CMK (cell line): Measurements from ENCODE around the gene RTP2.

ENCODE experiments used
- DNase-seq: peaks from one replicate; pipeline ENCODE4 v3.0.0-alpha.2; 2010; ENCODE audit warnings: low read depth

Gene RTP2

DNA sequence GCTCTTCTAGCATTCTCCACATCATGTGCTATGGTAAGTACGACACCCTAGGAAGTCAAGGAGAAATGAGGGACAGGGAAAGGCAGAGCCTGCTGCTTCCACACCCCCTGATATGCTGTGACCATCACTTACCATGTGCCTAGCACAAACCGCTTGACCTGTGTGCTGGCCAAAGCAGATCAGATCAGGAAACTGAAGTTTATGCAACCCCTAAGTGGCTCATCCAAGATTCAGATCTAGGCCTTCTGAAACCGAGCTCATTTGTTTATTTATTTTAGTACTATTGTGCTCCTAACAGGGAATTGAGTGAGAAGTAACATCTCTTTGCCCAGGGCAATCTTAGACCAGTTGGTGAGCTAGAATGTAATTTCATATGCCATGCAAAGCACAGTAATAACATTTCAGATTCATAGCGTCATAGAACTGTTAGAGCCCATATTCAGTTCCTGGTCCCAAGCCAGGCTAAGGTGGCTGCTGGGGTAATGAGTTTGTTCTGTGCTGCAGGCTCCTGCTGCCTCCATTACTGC is at the start of gene RTP2:
Gene RTP2 (minus strand): TSS at position 51 of the 527 bp plus-strand sequence. CDS start 429 bp downstream, outside the sequence.
- DNase-seq, result no peak

DNA sequence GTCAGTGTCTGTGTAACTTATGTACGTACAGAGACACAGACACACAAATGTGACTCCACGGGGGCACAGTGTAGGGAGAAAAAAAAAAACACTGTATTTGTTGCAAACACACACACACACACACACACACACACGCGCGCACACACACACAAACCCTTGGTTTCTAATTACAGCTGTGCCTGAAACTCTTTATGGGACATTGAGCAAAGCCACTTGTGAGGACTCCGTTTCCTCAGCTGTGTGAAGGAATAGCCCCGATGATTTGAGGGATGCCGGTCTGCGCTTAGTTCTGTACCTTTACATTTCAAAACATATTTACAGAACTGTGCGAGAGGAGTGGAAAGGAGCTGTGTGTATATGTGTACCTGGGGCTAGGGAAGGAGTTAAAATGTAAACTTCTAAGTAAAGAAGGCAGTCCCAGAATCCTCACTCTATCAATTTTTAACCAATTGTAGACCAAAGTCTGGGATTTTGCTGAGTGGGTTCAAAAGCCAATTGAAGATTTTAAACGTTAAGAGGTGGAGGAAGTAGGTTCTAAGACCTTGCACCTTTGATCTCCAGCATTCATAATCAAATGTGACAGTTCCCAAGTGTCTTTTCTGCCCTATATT is 48.3 kb upstream of the RTP2 start:
- no peak for DNase-seq

DNA sequence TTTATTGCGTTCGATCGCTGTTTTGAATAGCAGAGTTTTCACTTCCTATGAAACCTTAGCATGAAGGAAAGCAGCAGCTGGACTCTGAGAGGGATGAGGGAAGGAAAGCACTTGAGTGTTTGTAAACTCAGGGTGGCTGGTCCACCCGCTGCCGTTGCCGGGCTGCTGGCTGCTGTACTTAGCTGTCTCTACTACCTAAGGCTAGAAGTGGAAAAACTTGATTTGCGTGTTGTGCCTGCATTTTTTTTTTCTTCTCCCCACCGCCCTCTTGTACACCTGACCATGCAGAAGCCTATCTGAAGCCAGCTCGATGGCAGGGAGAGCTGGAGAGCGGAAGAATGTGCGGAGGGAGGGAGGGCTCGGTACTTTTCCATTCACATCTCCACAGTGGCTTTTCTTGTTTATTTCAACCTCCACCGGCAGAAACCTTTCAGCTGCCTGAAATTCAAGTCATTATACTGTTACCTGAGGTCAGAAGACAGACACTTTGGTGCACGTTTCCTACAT is 47.7 kb upstream of the RTP2 start:
- DNase-seq, result no peak

DNA sequence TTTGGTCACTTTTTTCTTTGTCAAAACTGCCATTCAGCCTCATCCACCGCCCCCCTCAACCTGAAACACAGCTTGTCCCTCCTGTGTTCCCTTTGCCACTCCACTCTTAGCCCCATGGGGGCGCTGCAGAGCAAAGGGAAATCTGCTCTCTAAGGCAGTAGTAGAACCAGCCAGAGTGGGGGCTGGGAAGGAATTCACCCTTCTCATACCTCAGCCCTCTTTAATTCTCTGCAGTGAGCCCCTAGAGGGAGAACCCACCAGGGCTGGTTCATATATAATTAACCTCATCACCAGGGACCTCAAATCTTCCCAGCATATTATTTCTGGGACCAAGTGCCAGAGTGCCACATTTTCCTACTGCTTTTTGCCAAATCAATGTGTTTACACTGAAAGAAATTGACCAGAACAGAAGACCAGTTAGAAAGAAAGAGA is 45.7 kb upstream of the RTP2 start:
- peak; percentile 49 for DNase-seq

GRCh38 chr3:187747506-187747905 is 45.1 kb upstream of the RTP2 start:
- no peak for DNase-seq

- no peak for DNase-seq
Observed at GRCh38 chr3:187746442-187747281, 44.3 kb upstream of the RTP2 start.

- DNase-seq, result no peak
Observed at GRCh38 chr3:187746059-187746441, 43.7 kb upstream of the RTP2 start.

- DNase-seq, result peak; percentile 91
Observed at GRCh38 chr3:187745201-187746058, 43.1 kb upstream of the RTP2 start, which contains the start of gene BCL6. Gene BCL6, minus strand, starts transcription at chr3:187745468. Its CDS starts 11,775 bp downstream, at chr3:187733693.

DNA sequence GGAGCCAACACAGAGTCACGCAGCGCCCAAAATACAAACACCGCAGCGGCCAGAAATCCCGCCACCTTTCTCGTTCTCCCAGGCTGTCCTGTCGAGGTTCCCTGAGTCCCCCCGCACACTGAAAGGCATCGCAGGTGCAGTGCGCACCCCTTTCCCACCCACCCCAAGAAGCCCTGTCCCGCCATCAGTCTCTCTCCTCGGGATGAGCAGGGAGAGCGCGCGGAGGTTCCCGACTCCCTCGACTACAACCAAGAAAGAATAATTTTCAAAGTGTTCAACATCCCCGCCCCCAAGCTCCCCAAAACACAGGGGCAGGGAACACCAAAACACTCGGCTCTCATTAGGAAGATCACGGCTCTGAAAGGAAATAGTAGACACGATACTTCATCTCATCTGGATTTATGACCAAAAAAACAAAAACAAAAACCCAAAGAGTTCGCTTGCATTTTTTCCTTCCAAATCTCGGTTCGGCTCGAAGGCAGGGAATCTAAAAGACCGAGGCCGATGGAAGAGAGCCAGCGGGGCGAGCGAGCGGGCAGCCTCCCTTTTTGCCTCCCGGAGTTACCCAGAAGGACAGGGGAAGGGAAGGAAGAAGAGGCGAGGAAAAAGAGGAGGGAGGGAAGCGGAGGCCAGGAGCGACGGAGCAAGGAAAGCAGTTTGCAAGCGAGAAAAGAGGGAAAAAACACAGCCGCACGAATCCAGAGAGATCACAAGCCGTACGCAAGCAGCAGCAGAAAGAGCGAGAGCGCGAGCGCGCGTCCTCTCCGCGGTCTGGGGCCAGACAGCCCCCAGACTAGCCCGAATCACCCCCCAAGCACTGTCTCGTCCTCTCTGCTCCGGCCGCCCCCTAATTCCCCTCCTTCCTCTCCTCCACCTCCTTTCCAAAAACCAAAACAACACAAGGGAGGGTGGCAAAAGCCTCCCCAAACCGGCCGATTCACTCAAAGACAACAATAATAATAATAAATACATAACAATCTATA is 42.1 kb upstream of the RTP2 start:
- DNase-seq, result no peak

- DNase-seq, result no peak
Observed at GRCh38 chr3:187743195-187744141, 41.1 kb upstream of the RTP2 start.

DNA sequence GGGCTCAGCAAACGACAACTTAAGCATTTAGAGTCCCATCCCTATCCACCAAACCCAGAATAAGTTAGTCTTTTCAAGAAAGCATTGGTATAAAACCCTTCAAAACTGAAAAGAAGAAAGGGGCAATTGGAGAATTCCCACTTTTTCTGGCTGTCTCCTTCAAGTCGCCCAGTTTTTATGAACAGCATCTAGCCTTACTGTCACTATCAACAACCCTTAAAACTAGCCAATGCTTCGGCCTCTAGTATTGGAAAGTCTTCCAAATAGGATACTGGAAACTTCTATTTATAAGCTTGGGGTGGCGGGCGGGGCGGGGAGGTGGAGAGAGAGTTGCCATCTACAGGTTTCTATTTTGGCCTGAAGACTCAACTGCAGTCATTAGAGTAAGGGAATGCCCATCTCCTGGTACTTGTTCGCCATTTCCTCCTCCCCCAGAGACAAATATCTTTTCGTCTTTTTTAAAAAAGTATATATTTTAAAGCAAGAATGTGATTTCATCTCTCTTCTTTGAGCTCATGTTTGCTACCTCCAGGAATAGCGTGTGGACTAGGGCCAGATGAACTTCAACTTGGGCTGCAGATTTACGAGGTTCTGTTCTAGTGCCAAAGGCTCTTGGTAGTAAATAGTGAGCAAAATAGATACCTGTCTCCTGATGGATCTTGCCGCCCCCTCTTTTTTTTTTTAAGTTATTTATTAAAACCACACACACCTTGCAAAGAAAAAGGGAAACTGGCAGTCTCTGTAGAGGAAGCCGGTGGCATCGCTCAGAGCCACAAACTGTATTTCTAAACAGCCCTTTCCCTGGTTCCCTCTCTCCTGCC is 40.2 kb upstream of the RTP2 start:
- no peak for DNase-seq

DNA sequence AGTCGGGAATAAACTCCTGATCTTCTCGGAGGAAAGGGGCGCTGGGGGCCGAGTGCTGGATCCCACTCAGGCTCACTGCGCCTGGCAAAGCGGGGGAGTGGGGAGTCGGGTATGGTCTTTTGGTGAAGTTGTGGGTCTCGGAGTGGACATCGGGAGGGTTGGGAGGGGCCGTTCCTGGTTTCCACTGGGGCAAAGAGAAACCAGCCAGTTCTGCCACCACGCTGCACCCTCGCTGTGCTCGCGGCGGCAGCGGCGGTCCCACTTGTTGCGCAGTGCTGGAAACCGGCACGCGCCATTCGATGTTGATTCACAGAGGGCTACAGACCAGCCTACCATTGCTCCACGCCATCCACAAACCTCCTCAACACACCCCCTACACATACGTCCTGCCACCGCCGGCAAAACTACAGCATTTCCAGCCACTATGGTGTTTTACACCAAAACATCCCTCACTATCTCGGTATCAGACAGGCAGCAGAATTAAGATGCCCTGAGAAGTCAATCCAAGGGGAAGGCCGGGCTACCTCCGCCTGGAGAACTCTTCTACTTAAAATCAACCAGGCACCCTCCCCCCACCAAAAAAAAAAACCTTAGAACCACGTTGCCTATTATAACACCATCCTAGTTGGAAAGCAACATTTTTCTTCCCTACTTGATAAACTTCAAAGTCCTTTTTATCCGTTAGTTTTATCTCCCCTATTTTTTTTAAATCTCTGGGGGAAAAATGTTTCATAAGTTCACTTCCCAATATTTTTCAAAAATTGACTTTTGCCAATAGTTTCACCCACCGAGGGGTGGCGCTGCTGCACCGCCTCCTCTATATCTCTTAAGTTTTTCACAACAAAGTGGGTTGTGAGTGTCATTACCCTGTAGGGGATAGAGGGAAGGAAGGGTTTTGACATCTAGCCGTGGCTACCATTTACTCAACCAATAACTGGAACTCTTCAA is 39.3 kb upstream of the RTP2 start:
- DNase-seq, result no peak

DNA sequence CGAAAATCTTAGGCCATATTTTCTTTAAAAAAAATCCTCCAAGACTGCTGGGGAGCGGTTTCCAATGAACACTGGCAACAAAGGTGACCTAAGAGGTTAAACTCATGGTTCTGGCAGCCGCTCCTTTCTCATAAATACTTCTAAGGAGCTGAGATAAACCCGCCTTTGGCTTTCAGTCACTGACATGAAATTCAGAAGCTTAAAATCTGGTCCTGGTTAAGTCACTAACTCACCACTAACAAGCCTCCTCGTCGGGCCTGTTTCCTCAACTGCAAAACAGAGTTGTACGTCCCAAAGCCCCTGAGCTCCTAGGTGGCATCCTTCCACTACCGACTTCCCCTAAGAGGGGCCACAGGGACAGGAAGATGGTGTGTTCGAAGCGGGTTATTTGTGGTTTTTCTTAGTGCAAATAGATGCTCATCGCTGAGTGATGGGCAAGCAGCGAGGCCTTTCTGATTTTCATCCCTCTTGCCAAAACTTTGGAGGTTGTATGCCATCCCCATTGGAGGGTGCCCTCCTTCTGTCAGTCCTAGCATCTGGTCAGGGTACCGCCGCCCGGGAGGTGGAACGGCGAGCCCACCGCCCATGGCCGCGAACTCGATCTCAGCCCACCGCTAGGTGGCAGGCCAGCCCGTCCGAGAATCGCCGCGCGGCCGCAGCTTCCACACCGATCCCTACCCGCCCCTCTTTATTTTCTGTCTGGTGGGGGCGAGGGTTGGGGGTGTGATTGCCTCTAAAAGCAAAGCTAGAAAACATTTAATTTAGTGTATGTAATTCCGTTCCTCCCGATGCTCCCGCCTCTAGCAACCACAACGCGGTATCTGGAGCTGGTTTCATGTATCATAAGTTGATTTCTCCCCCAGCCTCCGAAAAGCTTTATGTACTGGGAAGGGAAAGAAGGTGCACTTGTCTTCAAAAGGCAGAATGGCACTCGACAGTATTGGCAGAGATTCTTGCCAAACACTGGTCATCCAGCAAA is 38.4 kb upstream of the RTP2 start:
- DNase-seq, result no peak

DNA sequence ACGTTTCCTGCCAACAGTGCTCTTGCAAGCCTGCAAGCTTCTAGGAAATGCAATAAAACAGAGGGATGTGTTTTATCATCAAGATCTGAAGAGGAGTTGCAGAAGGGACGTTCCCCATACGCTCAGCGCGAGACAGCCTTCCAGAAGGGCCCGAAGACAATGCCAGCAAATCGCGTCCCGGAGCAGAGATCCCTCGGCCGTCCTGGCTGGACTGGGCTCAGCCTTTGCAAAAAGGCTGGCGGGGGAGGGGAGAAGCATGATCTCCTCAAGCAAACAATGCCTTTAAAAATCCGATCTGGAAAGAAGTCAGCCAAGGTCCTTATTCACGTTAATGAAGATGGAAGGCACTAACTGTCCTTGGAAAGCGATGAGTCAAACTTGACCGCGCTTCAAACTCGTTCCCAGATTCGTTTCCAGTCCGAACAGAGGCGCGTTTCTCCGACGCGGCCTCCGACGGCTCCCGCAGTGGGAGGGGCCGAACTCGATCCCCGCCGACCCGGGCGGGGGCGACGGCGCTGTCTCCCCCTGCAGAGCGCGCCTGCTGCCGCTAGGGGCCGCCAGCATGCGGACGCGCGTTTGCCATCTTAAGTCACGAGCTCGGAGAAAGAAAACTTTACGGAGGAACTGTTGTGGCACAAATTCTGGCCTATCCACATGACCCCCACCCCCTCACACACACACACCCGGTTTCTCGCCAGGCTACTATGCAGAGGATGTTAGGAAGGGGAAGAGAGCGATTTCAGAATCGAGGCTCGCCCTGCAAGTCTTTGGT is 37.4 kb upstream of the RTP2 start:
- DNase-seq, result no peak

DNA sequence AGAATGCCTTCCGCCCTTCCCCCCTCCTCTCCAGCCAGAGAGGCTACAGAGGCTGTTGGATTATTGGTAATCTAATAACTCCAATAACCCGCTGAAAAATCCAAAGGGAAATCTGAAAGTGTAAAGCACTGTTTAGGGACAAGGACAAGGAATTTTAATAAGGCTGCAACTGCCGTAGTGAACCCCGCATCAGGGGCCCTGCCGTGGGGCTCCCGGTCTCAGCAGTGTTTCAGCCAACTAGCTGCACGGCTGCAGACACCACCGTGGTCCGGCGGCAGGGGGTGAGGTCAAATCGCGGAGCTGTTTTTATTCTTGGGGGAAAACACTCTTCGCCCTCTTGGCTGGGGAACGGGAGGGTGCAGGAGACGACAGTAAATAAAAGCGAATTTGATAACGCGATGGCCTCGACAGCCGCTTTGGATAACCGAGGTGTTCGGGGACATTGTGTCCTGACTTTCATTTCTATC is 36.8 kb upstream of the RTP2 start:
- no peak for DNase-seq
